H1 (cell line): ENCODE data around the gene NR0B1. TPM values are rescaled to one million over a fixed set of nuclear protein-coding genes. Genes with fewer than 3 reads are reported as not detected.

Experiments used
- MAFK ChIP-seq: IDR thresholded peaks from 2 replicates; pipeline ENCODE4 v1.6.1; 2012; ENCODE audit warnings: low read depth, mild to moderate bottlenecking, improper control_type of control experiment, low read length
- TBP ChIP-seq: IDR thresholded peaks from 2 replicates; pipeline ENCODE4 v1.6.1; 2011; ENCODE audit warnings: low read depth, low read length, improper control_type of control experiment
- ZNF274 ChIP-seq: IDR thresholded peaks from 2 replicates; pipeline ENCODE4 v1.7.0; 2012; ENCODE audit warnings: low read length, borderline replicate concordance; ENCODE audit errors: extremely low read depth
- polyA plus RNA-seq, 7 experiments: library from polyadenylated mRNA; depleted of rRNA in 3 of 7; stranded (reverse) in 5 of 7; unstranded in 2 of 7; fragments of >200 nt in 5 of 7; fragments of 200-250 nt in 2 of 7; gene quantifications; 1 replicate in 5 of 7; 2 replicates in 1 of 7; 4 replicates in 1 of 7; pipeline versions ENCODE4 v1.2.1 to v1.2.3, GENCODE V29; 2011 to 2013; ENCODE audit warnings: missing spikeins in 2 of 7, mixed read lengths in 2 of 7
- total RNA-seq: library from RNA; stranded (reverse); fragmentation: NEBNext Ultra II Directional; extraction: Animal tissue kit (Norgen Biotek cat#: 25700); gene quantifications from 2 replicates; pipeline ENCODE4 v1.2.1, GENCODE V29; 2021

Gene NR0B1
- total and polyA plus RNA-seq, 2 of the 8 experiments (the other 6 are each of a cell fraction or from before 2014, with no cell fraction given), result 0.24 to 0.26 TPM

DNA sequence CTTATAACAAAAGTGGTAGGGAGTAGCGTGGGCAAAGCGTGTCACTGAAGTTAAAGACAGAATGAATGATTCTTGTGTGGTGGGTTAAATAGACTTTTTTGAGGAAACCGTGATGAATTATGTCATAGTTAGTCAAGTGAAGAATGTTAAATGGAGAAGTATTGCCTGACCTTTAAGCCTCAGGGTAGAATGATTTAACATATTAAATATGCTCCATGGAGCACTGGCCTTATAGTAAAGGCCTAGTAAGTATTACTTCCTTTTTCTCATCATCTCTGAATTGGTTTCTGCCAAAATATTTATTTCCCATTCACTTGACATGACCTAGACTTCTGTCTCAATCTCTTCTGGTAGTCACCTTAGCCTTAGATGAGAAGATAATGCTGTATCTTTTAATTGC is 38.6 kb downstream of the NR0B1 start (continued):
- no peak for TF ChIP-seq ZNF274
- no peak for TF ChIP-seq TBP
- no peak for TF ChIP-seq MAFK
